Ovary (tissue), 9 donors: ENCODE data around the gene MECP2. TPM values are rescaled to one million over a fixed set of nuclear protein-coding genes. Genes with fewer than 3 reads are reported as not detected.

Experiments used
- DNase-seq, 5 donors: peaks; one replicate each; pipeline ENCODE4 v3.0.0-alpha.2; 2019 to 2020
- H3K27ac ChIP-seq, 2 donors: fragments of 200-600 bp; one replicate each; pipeline versions ENCODE4 v1.5.1 to v1.8.0; 2019 to 2022
- H3K27me3 ChIP-seq: fragments of 200-600 bp; one replicate; pipeline ENCODE4 v1.8.0; 2022
- H3K36me3 ChIP-seq: fragments of 200-600 bp; sonication (generic); one replicate; pipeline ENCODE4 v1.5.1; 2019
- H3K4me1 ChIP-seq: one replicate; pipeline ENCODE4 v1.8.1; 2013; ENCODE audit warnings: mild to moderate bottlenecking, moderate library complexity; ENCODE audit not compliant: insufficient read depth
- H3K4me3 ChIP-seq: fragments of 200-600 bp; sonication (generic); one replicate; pipeline ENCODE4 v1.5.1; 2017
- H3K9me3 ChIP-seq, 2 donors: fragments of 200-600 bp in 1 of 2; sonication (generic) in 1 of 2; one replicate each; pipeline versions ENCODE4 v1.5.1 to v1.8.1; 2013 to 2019; ENCODE audit warnings: mild to moderate bottlenecking in 1 of 2, moderate library complexity in 1 of 2
- EP300 ChIP-seq: sonication (generic); formaldehyde crosslinking; IDR thresholded peaks from one replicate; pipeline ENCODE4 v1.6.1; 2017; ENCODE audit warnings: antibody characterized with exemption
- POLR2A ChIP-seq: fragments of 450-650 bp; IDR thresholded peaks from one replicate; pipeline ENCODE4 v1.6.1; 2017; ENCODE audit warnings: antibody characterized with exemption, mild to moderate bottlenecking, moderate library complexity
- WGBS, 3 donors: extraction: QIAGEN DNeasy Blood & Tissue Kit in 1 of 3; methylation state at CpG; one replicate each; pipeline versions ENCODE4 v1.1.5 to v1.1.7; 2013 to 2017; 5-methylcytosine and 5-hydroxymethylcytosine counted together
- intact Hi-C, 4 donors: fragments of 100-400 bp; cut with DNase I; formaldehyde crosslinking; loops; one replicate each; pipeline versions ENCODE4 v1.11.0 to v1.15.1; 2022 to 2023
- polyA plus RNA-seq, 2 donors: library from polyadenylated mRNA; stranded (reverse); fragments of 200-250 nt in 1 of 2; fragments of 350-450 nt in 1 of 2; fragmentation: Illumina TruSeq in 1 of 2; extraction: RNeasy Lipid Tissue Mini Kit (QIAGEN cat#74804) in 1 of 2; gene quantifications; one replicate each; pipeline ENCODE4 v1.2.3, GENCODE V29; 2013 to 2014
- total RNA-seq, 7 donors: library from RNA; depleted of rRNA in 2 of 7; stranded (reverse); fragments of >200 nt in 2 of 7; fragmentation: NEBNext Ultra II Directional in 3 of 7; extraction: Animal tissue kit (Norgen Biotek cat#: 25700) in 3 of 7; gene quantifications; one replicate each; pipeline versions ENCODE4 v1.1.0 to v1.2.4, GENCODE V29; 2016 to 2023
- TF ChIP-seq, protein P1 (sequence below), 3 donors: fragments of 450-650 bp in 2 of 3; fragments of 200-600 bp in 1 of 3; IDR thresholded peaks; one replicate each; pipeline versions ENCODE4 v1.5.1 to v1.8.0; 2016 to 2022; ENCODE audit warnings: antibody characterized with exemption in 3 of 3, mild to moderate bottlenecking in 1 of 3
- donor health status: DM: no; HTN: no; CAD: no; lungs with moderate emphysema.
- donor health status: DM: no; HTN: no; CAD: no.
- donor health status: Bipolar disorder and iron deficiency.
- donor health status: DM: yes; HTN: yes; CAD: no.
- donor health status: DM: no; HTN: no; CAD: no.
- donor health status: DM: yes; HTN: yes; CAD: no.

MECP2 gene
- total and polyA plus RNA-seq, 9 donors: 26.8 to 91.2 (median 62.2) TPM

DNA sequence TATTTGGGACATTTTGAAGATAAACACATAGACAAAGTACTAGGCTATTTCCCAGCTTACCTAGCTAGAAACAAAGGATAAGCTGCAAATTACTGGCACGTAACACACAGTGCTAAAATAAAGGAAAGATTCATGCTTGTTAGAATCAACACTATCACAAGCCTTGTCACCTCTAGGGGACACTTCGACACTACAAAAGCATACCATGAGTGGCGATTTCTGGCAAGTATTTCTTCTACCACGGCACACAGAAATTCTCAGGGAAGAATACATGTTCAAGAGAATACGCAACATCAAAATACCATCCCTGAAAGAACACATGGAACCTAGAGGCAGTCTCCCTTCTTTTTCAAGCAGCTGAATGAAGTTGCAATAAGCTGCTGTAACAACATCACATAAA lies 5.1 kb downstream of the MECP2 start:
- Histone ChIP-seq H3K36me3 (no peaks in the 10 kb centered on the region), H3K4me3 (no peak overlapping the region), H3K4me1 (peaks cover 5% of the 10 kb centered on the region), H3K27ac (no peak overlapping the region), H3K27me3 (no peaks in the 10 kb centered on the region), H3K9me3 (no peaks in the 10 kb centered on the region)
- DNase-seq: no peak
- TF ChIP-seq, protein P1, sequence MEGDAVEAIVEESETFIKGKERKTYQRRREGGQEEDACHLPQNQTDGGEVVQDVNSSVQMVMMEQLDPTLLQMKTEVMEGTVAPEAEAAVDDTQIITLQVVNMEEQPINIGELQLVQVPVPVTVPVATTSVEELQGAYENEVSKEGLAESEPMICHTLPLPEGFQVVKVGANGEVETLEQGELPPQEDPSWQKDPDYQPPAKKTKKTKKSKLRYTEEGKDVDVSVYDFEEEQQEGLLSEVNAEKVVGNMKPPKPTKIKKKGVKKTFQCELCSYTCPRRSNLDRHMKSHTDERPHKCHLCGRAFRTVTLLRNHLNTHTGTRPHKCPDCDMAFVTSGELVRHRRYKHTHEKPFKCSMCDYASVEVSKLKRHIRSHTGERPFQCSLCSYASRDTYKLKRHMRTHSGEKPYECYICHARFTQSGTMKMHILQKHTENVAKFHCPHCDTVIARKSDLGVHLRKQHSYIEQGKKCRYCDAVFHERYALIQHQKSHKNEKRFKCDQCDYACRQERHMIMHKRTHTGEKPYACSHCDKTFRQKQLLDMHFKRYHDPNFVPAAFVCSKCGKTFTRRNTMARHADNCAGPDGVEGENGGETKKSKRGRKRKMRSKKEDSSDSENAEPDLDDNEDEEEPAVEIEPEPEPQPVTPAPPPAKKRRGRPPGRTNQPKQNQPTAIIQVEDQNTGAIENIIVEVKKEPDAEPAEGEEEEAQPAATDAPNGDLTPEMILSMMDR (IDR thresholded peaks at IDR 0.05): no peak
- no peak for TF ChIP-seq POLR2A
- no peak for TF ChIP-seq EP300
- WGBS, 3 donors: 66 to 70% (median 69%) methylated on average over 5 of the region's 5 CpGs
- intact Hi-C loops: loop anchor here in 1 of 4 donors (5.0 kb wide), 1 partner anchor 75 kb away; the partner anchor contains the start of gene IRAK1

GRCh38 chrX:154091678-154092077 lies 5.8 kb downstream of the MECP2 start:
- TF ChIP-seq, protein P1 (IDR thresholded peaks at IDR 0.05): no peak
- TF ChIP-seq POLR2A (no peak), EP300 (no peak)
- intact Hi-C loops: loop anchor here in 1 of 4 donors (5.0 kb wide), 1 partner anchor 74 kb away; the partner anchor contains the start of gene IRAK1
- Histone ChIP-seq H3K36me3 (no peaks in the 10 kb centered on the region), H3K9me3 (no peaks in the 10 kb centered on the region), H3K27me3 (no peaks in the 10 kb centered on the region), H3K4me1 (peaks cover 5% of the 10 kb centered on the region), H3K27ac (no peak overlapping the region), H3K4me3 (no peak overlapping the region)
- 74 to 83% (median 81%) methylated on average over 8 of the region's 8 CpGs for WGBS, 3 donors
- DNase-seq: no peak

DNA sequence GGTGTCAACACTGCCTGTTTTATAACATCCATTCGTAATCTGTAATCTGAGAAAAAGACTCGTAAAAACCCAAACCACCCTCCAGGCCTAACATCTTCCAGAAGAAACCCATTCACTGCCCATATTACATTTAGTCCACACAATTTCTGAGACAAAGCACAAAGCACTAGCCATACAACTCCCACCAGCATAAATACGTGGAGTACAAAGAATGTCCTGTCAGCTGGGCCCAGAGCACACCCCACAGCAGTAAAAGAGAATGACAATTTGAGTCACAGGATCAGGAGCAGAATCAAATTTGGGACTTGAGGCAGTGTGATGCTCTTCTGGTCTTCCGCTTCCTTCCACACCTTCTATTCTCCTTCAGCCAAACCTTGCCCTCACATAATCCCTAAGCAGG lies 6.8 kb downstream of the MECP2 start:
- no peak overlapping the region for H3K4me3 ChIP-seq
- no peaks in the 10 kb centered on the region for H3K36me3 ChIP-seq
- no peaks in the 10 kb centered on the region for H3K9me3 ChIP-seq
- 72 to 77% (median 73%) methylated on average over 4 of the region's 4 CpGs for WGBS, 3 donors
- no peak overlapping the region for H3K27ac ChIP-seq
- no peak for DNase-seq
- no peak for TF ChIP-seq POLR2A
- TF ChIP-seq, protein P1 (IDR thresholded peaks at IDR 0.05): no peak
- no peak for TF ChIP-seq EP300
- H3K27me3 ChIP-seq: no peaks in the 10 kb centered on the region
- intact Hi-C loops: loop anchor here in 1 of 4 donors (5.0 kb wide), 1 partner anchor 73 kb away; the partner anchor contains the start of gene IRAK1
- peaks cover 5% of the 10 kb centered on the region for H3K4me1 ChIP-seq

- H3K9me3 ChIP-seq: no peaks in the 10 kb centered on the region
- TF ChIP-seq, protein P1 (IDR thresholded peaks at IDR 0.05): no peak
- TF ChIP-seq POLR2A: no peak
- TF ChIP-seq EP300: no peak
- WGBS, 3 donors: 58 to 64% (median 60%) methylated on average over 7 of the region's 7 CpGs
- intact Hi-C loops: no loop called here
- no peaks in the 10 kb centered on the region for H3K27me3 ChIP-seq
- no peak for DNase-seq
- peaks cover 6% of the 10 kb centered on the region for H3K4me1 ChIP-seq
- H3K27ac ChIP-seq: no peak overlapping the region
- no peaks in the 10 kb centered on the region for H3K36me3 ChIP-seq
- no peak overlapping the region for H3K4me3 ChIP-seq
Observed at GRCh38 chrX:154084449-154085300, 12.8 kb downstream of the MECP2 start.
